Measurements from ENCODE around the gene OR2A12.

DNA sequence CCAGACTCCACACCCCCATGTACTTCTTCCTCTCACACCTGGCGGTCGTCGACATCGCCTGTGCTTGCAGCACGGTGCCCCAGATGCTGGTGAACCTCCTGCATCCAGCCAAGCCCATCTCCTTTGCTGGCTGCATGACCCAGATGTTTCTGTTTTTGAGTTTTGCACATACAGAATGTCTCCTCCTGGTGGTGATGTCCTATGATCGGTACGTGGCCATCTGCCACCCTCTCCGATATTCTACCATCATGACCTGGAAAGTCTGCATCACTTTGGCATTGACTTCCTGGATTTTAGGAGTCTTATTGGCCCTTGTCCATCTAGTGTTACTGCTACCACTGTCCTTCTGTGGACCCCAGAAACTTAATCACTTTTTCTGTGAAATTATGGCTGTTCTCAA lies 11.7 kb upstream of the OR2A12 start:
- TF ChIP-seq EZH2 (IDR thresholded peaks at IDR 0.05; ENCODE audit: borderline replicate concordance, low read depth, low read length, poor library complexity, severe bottlenecking), result no peak
- TF ChIP-seq, protein P1, sequence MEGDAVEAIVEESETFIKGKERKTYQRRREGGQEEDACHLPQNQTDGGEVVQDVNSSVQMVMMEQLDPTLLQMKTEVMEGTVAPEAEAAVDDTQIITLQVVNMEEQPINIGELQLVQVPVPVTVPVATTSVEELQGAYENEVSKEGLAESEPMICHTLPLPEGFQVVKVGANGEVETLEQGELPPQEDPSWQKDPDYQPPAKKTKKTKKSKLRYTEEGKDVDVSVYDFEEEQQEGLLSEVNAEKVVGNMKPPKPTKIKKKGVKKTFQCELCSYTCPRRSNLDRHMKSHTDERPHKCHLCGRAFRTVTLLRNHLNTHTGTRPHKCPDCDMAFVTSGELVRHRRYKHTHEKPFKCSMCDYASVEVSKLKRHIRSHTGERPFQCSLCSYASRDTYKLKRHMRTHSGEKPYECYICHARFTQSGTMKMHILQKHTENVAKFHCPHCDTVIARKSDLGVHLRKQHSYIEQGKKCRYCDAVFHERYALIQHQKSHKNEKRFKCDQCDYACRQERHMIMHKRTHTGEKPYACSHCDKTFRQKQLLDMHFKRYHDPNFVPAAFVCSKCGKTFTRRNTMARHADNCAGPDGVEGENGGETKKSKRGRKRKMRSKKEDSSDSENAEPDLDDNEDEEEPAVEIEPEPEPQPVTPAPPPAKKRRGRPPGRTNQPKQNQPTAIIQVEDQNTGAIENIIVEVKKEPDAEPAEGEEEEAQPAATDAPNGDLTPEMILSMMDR (conservative IDR thresholded peaks at IDR 0.05; ENCODE audit: low read depth, low read length), result peak; percentile 29; the same call in 1 of the 2 replicates

Data from A673 (cell line).